ENCODE measurements around the gene SULT1E1. TPM values are rescaled to one million over a fixed set of nuclear protein-coding genes. Genes with fewer than 3 reads are reported as not detected.

SULT1E1 gene
- total and polyA plus RNA-seq, 2 experiments from 2014 or later, result not detected

DNA sequence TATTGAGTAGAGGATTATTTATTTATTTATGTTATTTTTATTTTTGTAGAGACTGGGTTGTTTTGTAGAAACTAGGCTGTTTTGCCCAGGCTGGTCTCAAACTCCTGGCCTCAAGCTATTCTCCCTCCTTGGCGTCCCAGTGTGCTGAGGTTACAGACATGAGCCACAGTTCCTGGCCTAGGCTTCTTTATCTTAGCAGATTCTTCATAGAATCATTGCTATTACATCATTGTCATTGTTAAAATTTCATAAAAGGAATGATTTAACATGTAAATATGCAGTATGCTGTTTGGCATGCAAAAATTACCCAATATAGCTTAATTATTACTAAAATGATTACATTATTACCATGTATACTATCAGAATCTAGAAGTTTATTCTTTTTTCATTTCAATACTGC is 24.2 kb downstream of the SULT1E1 start:
- Histone ChIP-seq H3K36me3 (no peaks in the 10 kb centered on the region), H3K27me3 (no peaks in the 10 kb centered on the region)

DNA sequence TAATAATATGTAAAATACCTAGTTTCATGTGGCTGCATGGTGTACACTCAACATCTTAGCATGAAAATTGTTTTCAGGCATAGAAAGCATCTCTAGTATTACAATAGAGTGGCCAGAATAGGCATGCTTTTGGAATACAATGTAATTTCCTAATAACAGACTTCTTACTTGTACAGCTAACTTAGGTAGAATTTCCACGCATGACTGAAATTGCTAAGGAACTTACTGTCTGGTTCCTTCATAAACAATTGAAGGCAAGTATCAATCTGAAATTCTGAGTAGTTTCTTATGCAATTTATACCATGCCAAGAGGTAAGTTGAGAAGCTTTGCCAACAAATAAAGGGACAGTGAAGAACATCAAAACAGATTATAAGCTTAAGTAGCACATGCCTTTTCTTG is 26.7 kb downstream of the SULT1E1 start:
- TF ChIP-seq, protein P1, sequence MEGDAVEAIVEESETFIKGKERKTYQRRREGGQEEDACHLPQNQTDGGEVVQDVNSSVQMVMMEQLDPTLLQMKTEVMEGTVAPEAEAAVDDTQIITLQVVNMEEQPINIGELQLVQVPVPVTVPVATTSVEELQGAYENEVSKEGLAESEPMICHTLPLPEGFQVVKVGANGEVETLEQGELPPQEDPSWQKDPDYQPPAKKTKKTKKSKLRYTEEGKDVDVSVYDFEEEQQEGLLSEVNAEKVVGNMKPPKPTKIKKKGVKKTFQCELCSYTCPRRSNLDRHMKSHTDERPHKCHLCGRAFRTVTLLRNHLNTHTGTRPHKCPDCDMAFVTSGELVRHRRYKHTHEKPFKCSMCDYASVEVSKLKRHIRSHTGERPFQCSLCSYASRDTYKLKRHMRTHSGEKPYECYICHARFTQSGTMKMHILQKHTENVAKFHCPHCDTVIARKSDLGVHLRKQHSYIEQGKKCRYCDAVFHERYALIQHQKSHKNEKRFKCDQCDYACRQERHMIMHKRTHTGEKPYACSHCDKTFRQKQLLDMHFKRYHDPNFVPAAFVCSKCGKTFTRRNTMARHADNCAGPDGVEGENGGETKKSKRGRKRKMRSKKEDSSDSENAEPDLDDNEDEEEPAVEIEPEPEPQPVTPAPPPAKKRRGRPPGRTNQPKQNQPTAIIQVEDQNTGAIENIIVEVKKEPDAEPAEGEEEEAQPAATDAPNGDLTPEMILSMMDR (IDR thresholded peaks at IDR 0.05; ENCODE audit: low read depth, low read length), result no peak
- Histone ChIP-seq H3K36me3 (no peaks in the 10 kb centered on the region), H3K27me3 (no peaks in the 10 kb centered on the region), H3K27ac (no peak overlapping the region), H3K4me1 (ENCODE audit: low read depth) (no peaks in the 10 kb centered on the region), H3K9me3 (ENCODE audit: low read depth) (no peaks in the 10 kb centered on the region), H3K4me3 (no peak overlapping the region)
- no peak for DNase-seq (ENCODE audit: low read depth in 1 of 2, low spot score in 1 of 2)

More for the DNA sequence above, 24.2 kb downstream of the SULT1E1 start:
- no peak for DNase-seq (ENCODE audit: low read depth in 1 of 2, low spot score in 1 of 2)
- no peak overlapping the region for H3K27ac ChIP-seq
- H3K4me3 ChIP-seq, result no peak overlapping the region
- H3K9me3 ChIP-seq (ENCODE audit: low read depth), result no peaks in the 10 kb centered on the region
- TF ChIP-seq, protein P1 (IDR thresholded peaks at IDR 0.05; ENCODE audit: low read depth, low read length), result no peak
- H3K4me1 ChIP-seq (ENCODE audit: low read depth), result no peaks in the 10 kb centered on the region

DNA sequence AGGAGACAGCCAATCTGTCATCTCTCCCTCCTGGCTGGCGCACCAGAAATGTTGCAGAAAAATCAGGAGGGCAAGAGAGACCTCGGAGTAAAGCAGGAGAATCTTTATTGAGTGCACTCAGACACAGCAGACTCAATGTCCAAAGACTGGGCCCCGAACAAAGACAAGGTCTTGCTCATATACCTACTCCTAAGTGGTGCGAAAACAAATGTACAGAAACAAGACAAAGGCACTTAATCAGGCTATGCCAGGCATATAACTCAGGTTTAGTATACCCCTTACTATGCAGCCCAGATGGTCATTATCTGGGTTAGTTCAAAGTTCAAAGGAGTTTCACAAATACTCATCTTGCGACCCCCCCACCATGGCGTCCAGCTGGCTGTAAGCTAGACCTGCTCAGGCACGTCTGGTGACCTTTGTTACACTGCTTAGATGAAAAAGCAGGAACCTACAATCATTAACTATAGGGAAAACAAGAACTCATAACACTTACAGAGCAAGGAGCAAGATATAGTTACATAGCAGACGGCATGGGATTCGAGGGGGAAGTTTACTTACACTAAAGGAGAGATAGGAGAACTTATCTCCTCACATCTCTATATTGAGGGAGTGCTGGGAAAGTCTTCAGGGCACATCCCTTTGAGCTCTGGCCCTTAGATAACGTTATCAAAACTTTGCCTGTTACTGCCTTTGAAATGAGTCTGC is 27.5 kb downstream of the SULT1E1 start:
- Histone ChIP-seq H3K27me3 (no peaks in the 10 kb centered on the region), H3K4me1 (ENCODE audit: low read depth) (no peaks in the 10 kb centered on the region), H3K9me3 (ENCODE audit: low read depth) (no peaks in the 10 kb centered on the region), H3K27ac (no peak overlapping the region), H3K36me3 (no peaks in the 10 kb centered on the region), H3K4me3 (no peak overlapping the region)
- TF ChIP-seq, protein P1 (IDR thresholded peaks at IDR 0.05; ENCODE audit: low read depth, low read length), result no peak
- no peak for DNase-seq (ENCODE audit: low read depth in 1 of 2, low spot score in 1 of 2)

DNA sequence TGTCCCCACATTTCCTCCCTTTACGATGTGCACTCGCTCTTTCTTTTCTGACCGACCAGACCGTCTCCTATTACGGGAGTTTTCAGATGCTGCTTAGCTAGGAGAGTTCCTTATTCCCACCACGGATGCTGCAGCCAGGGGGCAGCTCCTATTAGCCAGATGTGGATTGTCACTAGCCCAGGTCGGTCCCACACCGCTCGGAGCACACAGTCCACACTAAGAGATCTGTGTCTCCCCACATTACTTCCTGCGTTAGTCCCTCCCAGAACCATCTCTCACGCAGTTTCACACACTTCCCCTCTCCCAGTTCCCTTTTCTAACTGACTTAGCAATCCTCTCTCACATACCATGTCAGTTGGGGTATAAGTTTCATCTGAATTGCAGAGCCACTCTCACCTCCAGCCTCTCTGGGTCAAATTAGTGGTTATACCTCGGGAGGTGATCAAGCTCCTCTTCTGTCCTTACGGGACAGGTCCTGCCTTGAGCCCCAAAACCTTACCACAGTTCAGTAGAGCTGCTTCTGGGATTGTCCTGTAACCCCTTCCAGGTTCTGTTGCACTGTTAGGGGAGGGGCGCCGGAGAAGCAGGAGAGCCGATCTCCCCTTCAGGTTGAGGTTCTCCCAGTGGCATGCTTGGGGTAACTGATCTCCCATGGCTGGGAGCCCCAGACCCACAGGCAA is 28.2 kb downstream of the SULT1E1 start:
- TF ChIP-seq, protein P1 (IDR thresholded peaks at IDR 0.05; ENCODE audit: low read depth, low read length), result no peak
- H3K36me3 ChIP-seq, result no peaks in the 10 kb centered on the region
- H3K4me1 ChIP-seq (ENCODE audit: low read depth), result no peaks in the 10 kb centered on the region
- no peak overlapping the region for H3K4me3 ChIP-seq
- DNase-seq (ENCODE audit: low read depth in 1 of 2, low spot score in 1 of 2), result no peak
- no peaks in the 10 kb centered on the region for H3K27me3 ChIP-seq
- H3K9me3 ChIP-seq (ENCODE audit: low read depth), result no peaks in the 10 kb centered on the region
- H3K27ac ChIP-seq, result no peak overlapping the region

DNA sequence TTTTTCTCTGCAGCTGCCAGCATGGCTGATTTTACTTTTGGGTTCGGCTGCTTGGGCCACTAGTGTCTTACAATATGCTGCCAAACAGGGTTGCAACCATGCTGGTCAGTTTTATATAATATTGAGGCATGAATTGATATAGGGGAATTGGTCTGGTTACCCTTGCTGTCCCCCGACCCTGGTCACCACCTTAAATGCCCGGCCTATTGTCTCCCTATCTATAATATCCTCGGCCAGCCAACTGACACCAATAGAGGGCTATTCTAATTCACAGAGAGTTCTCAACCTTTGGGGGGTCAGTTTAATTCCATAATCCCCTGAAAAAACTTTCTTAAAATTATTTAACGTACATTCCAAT is 28.7 kb downstream of the SULT1E1 start:
- Histone ChIP-seq H3K27ac (no peak overlapping the region), H3K4me3 (no peak overlapping the region)

More for the DNA sequence above, 28.7 kb downstream of the SULT1E1 start:
- Histone ChIP-seq H3K9me3 (ENCODE audit: low read depth) (no peaks in the 10 kb centered on the region), H3K4me1 (ENCODE audit: low read depth) (no peaks in the 10 kb centered on the region), H3K27me3 (no peaks in the 10 kb centered on the region), H3K36me3 (no peaks in the 10 kb centered on the region)
- no peak for DNase-seq (ENCODE audit: low read depth in 1 of 2, low spot score in 1 of 2)
- TF ChIP-seq, protein P1 (IDR thresholded peaks at IDR 0.05; ENCODE audit: low read depth, low read length), result no peak
